GM18951 (cell line): ENCODE data around the gene POLG2.
"Not testable (repeated sequence)": the region's sequence is repeated elsewhere in the genome, so short reads cannot be mapped to it uniquely, and the experiment has no call there.

Source experiments
- POLR2A ChIP-seq: IDR thresholded peaks from 4 replicates; pipeline ENCODE4 v1.6.1; 2011; ENCODE audit warnings: mild to moderate bottlenecking; ENCODE audit not compliant: insufficient read length, insufficient read depth; ENCODE audit errors: extremely low read depth
- in situ Hi-C: fragments of 300-500 bp; cut with MboI; formaldehyde crosslinking; loops from one replicate; pipeline ENCODE4 v1.12.0; 2022; ENCODE audit warnings: low sequenced_read_pairs, mixed read lengths, inconsistent platforms; ENCODE audit not compliant: unreplicated experiment

POLG2 gene

DNA sequence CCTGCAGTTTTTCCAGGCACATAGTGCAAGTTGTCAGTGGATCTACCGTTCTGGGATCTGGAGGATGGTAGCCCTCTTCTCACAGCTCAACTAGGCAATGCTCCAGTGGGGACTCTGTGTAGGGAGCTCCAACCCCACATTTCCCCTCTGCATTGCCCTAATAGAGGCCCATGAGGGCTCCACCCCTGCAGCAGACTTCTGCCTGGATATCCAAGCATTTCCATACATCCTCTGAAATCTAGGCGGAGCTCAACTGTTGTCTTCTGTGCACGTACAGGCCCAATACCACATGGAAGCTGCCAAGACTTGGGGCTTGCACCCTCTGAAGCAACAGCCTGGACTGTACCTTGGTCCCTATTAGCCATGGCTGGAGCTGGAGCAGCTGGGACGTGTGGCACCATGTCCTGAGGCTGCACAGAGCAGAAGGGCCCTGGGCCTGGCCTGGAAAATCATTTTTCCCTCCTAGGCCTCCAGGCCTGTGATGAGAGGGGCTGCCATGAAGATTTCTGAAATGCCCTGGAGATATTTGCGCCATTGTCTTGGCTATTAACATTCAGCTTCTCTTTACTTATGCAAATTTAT, 58.8 kb downstream of the POLG2 start:
- TF ChIP-seq POLR2A, result no peak
- in situ Hi-C loops, result no loop called here

DNA sequence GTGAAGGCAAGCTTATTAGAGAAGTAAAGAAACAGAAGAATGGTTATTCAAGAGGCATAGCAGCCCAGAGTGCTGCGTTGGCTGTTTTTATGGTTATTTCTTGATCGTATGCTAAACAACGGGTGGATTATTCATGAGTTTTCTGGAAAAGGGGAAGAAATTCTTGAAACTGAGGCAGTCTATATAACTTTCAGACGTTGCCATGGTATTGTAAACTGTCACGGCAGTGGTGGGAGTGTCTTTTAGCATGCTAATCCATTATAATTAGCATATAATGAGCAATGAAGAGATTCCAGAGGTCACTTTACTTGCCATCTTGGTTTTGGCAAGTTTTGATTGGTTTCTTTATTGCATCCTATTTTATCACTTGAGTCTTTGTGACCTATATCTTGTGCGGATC, 65.3 kb downstream of the POLG2 start:
- in situ Hi-C loops, result no loop called here
- no peak for TF ChIP-seq POLR2A

DNA sequence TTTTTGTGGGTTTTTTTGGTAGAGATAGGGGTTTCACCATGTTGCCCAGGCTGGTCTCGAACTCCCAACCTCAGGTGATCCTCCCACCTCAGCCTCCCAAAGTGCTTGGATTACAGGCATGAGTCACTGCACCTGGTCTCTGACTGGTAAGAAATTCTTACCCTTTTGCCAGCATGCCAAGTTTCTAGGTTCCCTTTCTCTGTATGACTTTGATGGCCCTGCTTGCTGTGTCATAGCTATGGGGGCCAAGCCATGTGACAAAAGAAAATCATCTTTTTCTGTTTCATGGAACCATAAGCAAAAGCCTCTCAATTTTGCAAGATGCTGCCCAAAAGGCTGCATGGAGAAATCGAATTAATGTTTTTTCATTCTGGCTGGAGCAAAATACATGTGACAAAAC, 66.8 kb downstream of the POLG2 start:
- in situ Hi-C loops, result not testable (repeated sequence)

DNA sequence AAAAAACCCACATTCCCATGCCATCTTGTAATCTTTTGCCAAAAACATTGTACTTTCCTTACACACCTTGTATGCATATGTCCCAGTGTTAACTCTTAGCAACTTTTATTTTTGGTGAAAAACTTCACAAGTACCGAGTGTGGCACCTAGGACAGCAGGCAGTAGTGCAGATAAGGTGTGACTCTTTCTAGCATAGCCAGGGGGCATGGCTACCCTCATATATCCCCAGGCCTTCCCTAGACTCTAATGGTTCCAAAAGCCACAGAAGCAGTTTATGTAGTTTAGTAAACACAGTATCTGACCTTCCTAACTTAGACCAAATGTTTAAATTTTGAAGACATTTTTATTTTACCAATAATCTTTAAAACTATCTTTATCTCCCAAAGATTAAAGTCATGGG, 68.4 kb downstream of the POLG2 start:
- in situ Hi-C loops, result loop anchor here (10.0 kb wide), 1 partner anchor 66 kb away; the partner anchor contains the start of gene POLG2
- TF ChIP-seq POLR2A, result no peak
